IMR-90 (cell line): Measurements from ENCODE around the gene MEF2C. TPM values are rescaled to one million over a fixed set of nuclear protein-coding genes. Genes with fewer than 3 reads are reported as not detected.

Source experiments
- ATAC-seq: fragments of 200-7000 bp; cut with Tn5 transposase; 2 replicates; pipeline ENCODE4 v1.9.1; 2020; ENCODE audit warnings: low read depth, mild to moderate bottlenecking, moderate library complexity
- BruUV-seq: library from RNA; stranded (reverse); fragments of 400-500 nt; replicated peaks from 2 replicates; lab custom pipeline; 2021; lab: Mats Ljungman, UMichigan
- CTCF ChIA-PET: fragments of 300-600 bp; formaldehyde crosslinking; extraction: SDS; loops from one replicate; lab custom pipeline; 2021; ENCODE audit warnings: antibody characterized with exemption; lab: Yijun Ruan, JAX
- POLR2A ChIA-PET: fragments of 300-600 bp; sonication (Branson Sonifier 250); formaldehyde crosslinking; loops from one replicate; lab custom pipeline; 2022; ENCODE audit warnings: antibody characterized with exemption; ENCODE audit not compliant: unreplicated experiment; lab: Charles Lee
- DNase-seq: peaks from one replicate; pipeline ENCODE4 v3.0.0; 2013
- H2AFZ ChIP-seq: replicated peaks from 2 replicates; pipeline ENCODE3; 2013; ENCODE audit warnings: low read length, mild to moderate bottlenecking; ENCODE audit not compliant: poor library complexity
- H2AK5ac ChIP-seq: 2 replicates; pipeline ENCODE4 v1.6.1; 2013; ENCODE audit warnings: low read depth, low read length, inconsistent platforms
- H2AK9ac ChIP-seq: replicated peaks from 2 replicates; pipeline ENCODE3; 2013; ENCODE audit warnings: mild to moderate bottlenecking, low read depth, low read length, moderate library complexity; ENCODE audit not compliant: poor library complexity
- H2BK120ac ChIP-seq: 2 replicates; pipeline ENCODE4 v1.6.1; 2013; ENCODE audit warnings: low read depth, low read length, inconsistent platforms
- H2BK15ac ChIP-seq: 3 replicates; pipeline ENCODE4 v1.6.1; 2013; ENCODE audit warnings: low read depth, low read length, inconsistent platforms
- H2BK20ac ChIP-seq: 2 replicates; pipeline ENCODE4 v1.6.1; 2013; ENCODE audit warnings: low read depth, mild to moderate bottlenecking, inconsistent platforms, low read length, moderate library complexity
- H2BK5ac ChIP-seq: 2 replicates; pipeline ENCODE4 v1.6.1; 2013; ENCODE audit warnings: mild to moderate bottlenecking, low read depth, low read length, inconsistent platforms; ENCODE audit not compliant: poor library complexity, severe bottlenecking
- H3K14ac ChIP-seq: replicated peaks from 2 replicates; pipeline ENCODE4 v1.6.1; 2013; ENCODE audit warnings: low read depth, low read length, inconsistent platforms
- H3K18ac ChIP-seq: 2 replicates; pipeline ENCODE4 v1.6.1; 2013; ENCODE audit warnings: low read depth, low read length, control low read depth
- H3K23ac ChIP-seq: 2 replicates; pipeline ENCODE4 v1.6.1; 2013; ENCODE audit warnings: low read depth, low read length, inconsistent platforms
- H3K27ac ChIP-seq: 2 replicates; pipeline ENCODE4 v1.5.1; 2013; ENCODE audit warnings: mild to moderate bottlenecking, control low read depth, low read length; ENCODE audit not compliant: insufficient read depth
- H3K27me3 ChIP-seq: 2 replicates; pipeline ENCODE4 v1.6.1; 2013; ENCODE audit warnings: low read length; ENCODE audit not compliant: control insufficient read depth, insufficient read depth
- H3K36me3 ChIP-seq: 2 replicates; pipeline ENCODE4 v1.6.1; 2013; ENCODE audit warnings: low read length, mixed read lengths; ENCODE audit not compliant: control insufficient read depth, insufficient read depth
- H3K4ac ChIP-seq: 2 replicates; pipeline ENCODE4 v1.6.1; 2013; ENCODE audit warnings: low read depth, low read length, inconsistent platforms
- H3K4me1 ChIP-seq: 2 replicates; pipeline ENCODE4 v1.6.1; 2013; ENCODE audit warnings: low read length, mixed read lengths; ENCODE audit not compliant: control insufficient read depth, insufficient read depth
- H3K4me2 ChIP-seq: 2 replicates; pipeline ENCODE4 v1.6.1; 2013; ENCODE audit warnings: low read depth, mild to moderate bottlenecking, control low read depth, low read length, moderate library complexity
- H3K4me3 ChIP-seq: 2 replicates; pipeline ENCODE4 v1.5.1; 2013; ENCODE audit warnings: low read depth, mild to moderate bottlenecking, control low read depth, low read length, moderate library complexity; ENCODE audit not compliant: insufficient read depth
- H3K56ac ChIP-seq: 2 replicates; pipeline ENCODE4 v1.6.1; 2013; ENCODE audit warnings: low read length, inconsistent platforms; ENCODE audit not compliant: insufficient read depth; ENCODE audit errors: extremely low read depth
- H3K79me1 ChIP-seq, 2 experiments: 2 replicates each; pipeline ENCODE4 v1.6.1; 2013; ENCODE audit warnings: low read length in 2 of 2, inconsistent platforms in 1 of 2, low read depth in 1 of 2
- H3K9ac ChIP-seq: 2 replicates; pipeline ENCODE4 v1.6.1; 2013; ENCODE audit warnings: low read depth, low read length, control low read depth
- H3K9me1 ChIP-seq: 2 replicates; pipeline ENCODE4 v1.6.1; 2013; ENCODE audit warnings: low read length, inconsistent platforms; ENCODE audit not compliant: insufficient read depth
- H3K9me3 ChIP-seq: 2 replicates; pipeline ENCODE4 v1.6.1; 2013; ENCODE audit warnings: low read length; ENCODE audit not compliant: control insufficient read depth, insufficient read depth
- H4K20me1 ChIP-seq: 2 replicates; pipeline ENCODE4 v1.6.1; 2013; ENCODE audit warnings: low read length, inconsistent platforms; ENCODE audit not compliant: insufficient read depth
- H4K5ac ChIP-seq: 2 replicates; pipeline ENCODE4 v1.6.1; 2013; ENCODE audit warnings: mild to moderate bottlenecking, low read depth, low read length, control low read depth
- H4K8ac ChIP-seq, 2 experiments: 2 replicates each; pipeline ENCODE4 v1.6.1; 2013; ENCODE audit warnings: low read depth in 2 of 2, low read length in 2 of 2, control low read depth in 1 of 2, inconsistent platforms in 1 of 2
- H4K91ac ChIP-seq: 2 replicates; pipeline ENCODE4 v1.6.1; 2013; ENCODE audit warnings: low read depth, low read length, inconsistent platforms; ENCODE audit not compliant: insufficient read depth
- RFX5 ChIP-seq: IDR thresholded peaks from 2 replicates; pipeline ENCODE4 v1.8.0; 2012; ENCODE audit warnings: low read depth, mild to moderate bottlenecking, low read length, moderate library complexity
- SMC3 ChIP-seq: fragments of 150-350 bp; IDR thresholded peaks from 2 replicates; pipeline ENCODE4 v1.6.1; 2016; ENCODE audit warnings: low read depth, mild to moderate bottlenecking, antibody characterized with exemption, low read length, moderate library complexity
- WGBS, 2 experiments: methylation state at CpG; one replicate each; pipeline versions ENCODE4 v1.1.5 to v1.1.7; 2013; ENCODE audit warnings: missing lambda C conversion rate in 2 of 2; ENCODE audit not compliant: insufficient read length in 1 of 2; ENCODE audit errors: extremely low coverage in 2 of 2; 5-methylcytosine and 5-hydroxymethylcytosine counted together
- dilution Hi-C: fragments of 300-500 bp; cut with HindIII; formaldehyde crosslinking; loops from one replicate; pipeline ENCODE4 v1.14.3; 2018; ENCODE audit warnings: low sequenced_read_pairs; ENCODE audit not compliant: unreplicated experiment
- in situ Hi-C: fragments of 300-500 bp; cut with MboI; formaldehyde crosslinking; loops from 3 replicates; pipeline ENCODE4 v1.14.3; 2019; ENCODE audit warnings: low sequenced_read_pairs, inconsistent platforms, mixed read lengths
- intact Hi-C: fragments of 100-400 bp; cut with micrococcal nuclease; formaldehyde crosslinking; loops from 2 replicates; pipeline ENCODE4 v1.10.0; 2022
- polyA plus RNA-seq, 3 experiments: library from polyadenylated mRNA; depleted of rRNA; stranded (reverse); fragments of >200 nt; gene quantifications; 2 replicates each; pipeline ENCODE4 v1.2.3, GENCODE V29; 2012; ENCODE audit warnings: low replicate concordance in 1 of 3
- total RNA-seq: library from RNA; depleted of rRNA; stranded (reverse); fragments of >200 nt; gene quantifications from 2 replicates; pipeline ENCODE4 v1.2.3, GENCODE V29; 2012

The MEF2C gene
- total and polyA plus RNA-seq, 2 of the 4 experiments (the other 2 are of a cell fraction) = 1.5 to 6.8 TPM

DNA sequence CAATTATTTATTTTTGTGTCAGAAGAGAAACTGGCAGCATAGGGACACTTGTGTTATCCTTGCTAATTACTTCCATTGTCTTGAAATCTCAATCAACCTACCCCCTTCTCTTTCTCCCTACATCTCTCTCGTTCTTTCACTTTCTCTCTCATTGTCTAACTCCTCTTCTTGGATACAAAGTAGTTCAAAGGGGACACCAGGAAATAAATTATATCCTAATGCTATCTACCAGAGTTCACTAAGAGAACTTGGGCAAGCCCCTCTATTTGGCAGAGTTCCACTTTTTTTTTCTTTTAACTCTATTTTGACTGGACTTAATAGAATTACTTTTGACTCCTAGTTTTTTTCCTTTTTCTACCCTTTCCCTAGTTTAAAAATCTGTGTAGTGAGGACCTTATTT, 102.2 kb downstream of the MEF2C start:
- H4K20me1 ChIP-seq = no peaks in the 10 kb centered on the region
- BruUV-seq = no TSS peak
- no peaks in the 10 kb centered on the region for H3K9me1 ChIP-seq
- no peak overlapping the region for H4K8ac ChIP-seq
- no peak overlapping the region for H3K4me3 ChIP-seq
- intact Hi-C loops (loop anchor here (10.0 kb wide), 1 partner anchor 164 kb away; no protein-coding TSS in a partner anchor), in situ Hi-C loops (no loop called here), dilution Hi-C loops (no loop called here)
- no peak overlapping the region for H3K18ac ChIP-seq
- ATAC-seq = no peak
- peak overlapping the region; percentile 66 for H3K4me2 ChIP-seq
- no peak overlapping the region for H2BK5ac ChIP-seq
- H2BK20ac ChIP-seq = no peak overlapping the region
- no peaks in the 10 kb centered on the region for H3K79me1 ChIP-seq
- no peak overlapping the region for H3K4ac ChIP-seq
- H3K23ac ChIP-seq = no peak overlapping the region
- no peak overlapping the region for H2AK5ac ChIP-seq
- CTCF ChIA-PET = no interaction called here
- no peak overlapping the region for H2AK9ac ChIP-seq
- no peak overlapping the region for H4K91ac ChIP-seq
- H3K56ac ChIP-seq = no peak overlapping the region
- no peak overlapping the region for H2AFZ ChIP-seq
- no peak overlapping the region for H2BK120ac ChIP-seq
- H3K9me3 ChIP-seq = no peaks in the 10 kb centered on the region
- TF ChIP-seq SMC3 (no peak), RFX5 (no peak)
- H3K27ac ChIP-seq = no peak overlapping the region
- H4K5ac ChIP-seq = no peak overlapping the region
- H3K9ac ChIP-seq = no peak overlapping the region
- no peak overlapping the region for H3K14ac ChIP-seq
- DNase-seq = no peak
- no peak overlapping the region for H2BK15ac ChIP-seq
- POLR2A ChIA-PET = no interaction called here
- H3K36me3 ChIP-seq = no peaks in the 10 kb centered on the region
- 33 to 100% methylated on average over 1 of the region's 1 CpG for WGBS, 2 experiments
- H3K4me1 ChIP-seq = peaks cover 6% of the 10 kb centered on the region; the same call in 1 of the 2 replicates
- no peaks in the 10 kb centered on the region for H3K27me3 ChIP-seq
